ENCODE measurements around the gene MS4A2.

- TF ChIP-seq GATA3 (IDR thresholded peaks at IDR 0.05; ENCODE audit: low read depth, low read length) (no peak), GATA2 (IDR thresholded peaks at IDR 0.05; ENCODE audit: low read depth, low read length) (no peak)
Measured at GRCh38 chr11:60145677-60146076, 57.2 kb downstream of the MS4A2 start.

All from SH-SY5Y (cell line).